ENCODE data around the gene RAF1. TPM values are rescaled to one million over a fixed set of nuclear protein-coding genes. Genes with fewer than 3 reads are reported as not detected.

Gene RAF1
- total and polyA plus RNA-seq, 9 of the 15 experiments (the other 6 are each of a cell fraction or from before 2014, with no cell fraction given): 28.0 to 183 (median 85.6) TPM

DNA sequence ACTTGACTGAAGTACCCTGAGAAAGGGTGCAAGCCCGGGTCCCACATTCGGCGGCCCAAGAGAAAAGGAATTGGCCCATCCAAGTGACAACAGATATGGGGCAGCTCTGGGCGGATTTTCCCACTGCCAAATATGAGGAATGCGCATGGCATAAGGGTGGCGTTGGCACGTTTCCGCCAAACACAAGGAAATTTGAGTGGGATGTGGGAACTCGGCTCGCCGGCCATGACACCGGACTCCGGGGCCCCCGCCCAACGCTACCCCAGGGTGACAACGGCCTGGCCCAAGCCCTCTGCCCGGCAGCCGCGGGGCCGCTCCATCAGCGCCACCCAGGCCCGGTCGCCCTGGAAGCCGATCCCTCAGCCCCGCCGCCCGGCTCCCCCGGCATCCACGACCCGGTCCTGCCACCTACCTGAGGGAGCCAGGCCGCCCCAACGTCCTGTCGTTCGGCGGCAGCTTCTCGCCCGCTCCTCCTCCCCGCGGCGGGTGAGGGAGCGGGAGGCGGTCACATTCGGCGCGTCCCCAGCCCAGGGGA lies 449 bp downstream of the RAF1 start (continued):
- TF ChIP-seq, protein P1, sequence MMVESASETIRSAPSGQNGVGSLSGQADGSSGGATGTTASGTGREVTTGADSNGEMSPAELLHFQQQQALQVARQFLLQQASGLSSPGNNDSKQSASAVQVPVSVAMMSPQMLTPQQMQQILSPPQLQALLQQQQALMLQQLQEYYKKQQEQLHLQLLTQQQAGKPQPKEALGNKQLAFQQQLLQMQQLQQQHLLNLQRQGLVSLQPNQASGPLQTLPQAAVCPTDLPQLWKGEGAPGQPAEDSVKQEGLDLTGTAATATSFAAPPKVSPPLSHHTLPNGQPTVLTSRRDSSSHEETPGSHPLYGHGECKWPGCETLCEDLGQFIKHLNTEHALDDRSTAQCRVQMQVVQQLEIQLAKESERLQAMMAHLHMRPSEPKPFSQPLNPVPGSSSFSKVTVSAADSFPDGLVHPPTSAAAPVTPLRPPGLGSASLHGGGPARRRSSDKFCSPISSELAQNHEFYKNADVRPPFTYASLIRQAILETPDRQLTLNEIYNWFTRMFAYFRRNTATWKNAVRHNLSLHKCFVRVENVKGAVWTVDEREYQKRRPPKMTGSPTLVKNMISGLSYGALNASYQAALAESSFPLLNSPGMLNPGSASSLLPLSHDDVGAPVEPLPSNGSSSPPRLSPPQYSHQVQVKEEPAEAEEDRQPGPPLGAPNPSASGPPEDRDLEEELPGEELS (CRISPR knock-in tag; IDR thresholded peaks at IDR 0.05; ENCODE audit: borderline replicate concordance): peak; percentile 83; the same call in 1 of the 2 replicates
- TF ChIP-seq NCOA4 (IDR thresholded peaks at IDR 0.05; ENCODE audit: partially characterized antibody): no peak
- TF ChIP-seq ZNF134 (CRISPR knock-in tag; conservative IDR thresholded peaks at IDR 0.05): peak; percentile 41; the same call in 1 of the 2 replicates
- no peak for TF ChIP-seq SIRT6 (IDR thresholded peaks at IDR 0.05; ENCODE audit: low read depth, low read length)
- no peak; the same call in 1 of the 2 replicates for TF ChIP-seq CEBPG (CRISPR knock-in tag; IDR thresholded peaks at IDR 0.05)
- TF ChIP-seq CEBPG (tag; conservative IDR thresholded peaks at IDR 0.05 in 1 of 2, IDR thresholded peaks at IDR 0.05 in 1 of 2): no peak
- TF ChIP-seq NCOR1 (IDR thresholded peaks at IDR 0.05): no peak
- TF ChIP-seq ZNF217 (CRISPR knock-in tag; IDR thresholded peaks at IDR 0.05): no peak
- TF ChIP-seq HCFC1 (IDR thresholded peaks at IDR 0.05; ENCODE audit: low read depth, low read length): no peak; the same call in 1 of the 2 replicates
- peak; percentile 71; the same call in 1 of the 2 replicates for TF ChIP-seq HDAC8 (tag; IDR thresholded peaks at IDR 0.05)
- TF ChIP-seq ZNF696 (CRISPR knock-in tag; conservative IDR thresholded peaks at IDR 0.05): no peak
- peak; percentile 10 to 56; a peak in 2 of 4 replicates for TF ChIP-seq NONO (IDR thresholded peaks at IDR 0.05; ENCODE audit: low read depth in 2 of 2, low read length in 1 of 2)
- TF ChIP-seq, protein P2, sequence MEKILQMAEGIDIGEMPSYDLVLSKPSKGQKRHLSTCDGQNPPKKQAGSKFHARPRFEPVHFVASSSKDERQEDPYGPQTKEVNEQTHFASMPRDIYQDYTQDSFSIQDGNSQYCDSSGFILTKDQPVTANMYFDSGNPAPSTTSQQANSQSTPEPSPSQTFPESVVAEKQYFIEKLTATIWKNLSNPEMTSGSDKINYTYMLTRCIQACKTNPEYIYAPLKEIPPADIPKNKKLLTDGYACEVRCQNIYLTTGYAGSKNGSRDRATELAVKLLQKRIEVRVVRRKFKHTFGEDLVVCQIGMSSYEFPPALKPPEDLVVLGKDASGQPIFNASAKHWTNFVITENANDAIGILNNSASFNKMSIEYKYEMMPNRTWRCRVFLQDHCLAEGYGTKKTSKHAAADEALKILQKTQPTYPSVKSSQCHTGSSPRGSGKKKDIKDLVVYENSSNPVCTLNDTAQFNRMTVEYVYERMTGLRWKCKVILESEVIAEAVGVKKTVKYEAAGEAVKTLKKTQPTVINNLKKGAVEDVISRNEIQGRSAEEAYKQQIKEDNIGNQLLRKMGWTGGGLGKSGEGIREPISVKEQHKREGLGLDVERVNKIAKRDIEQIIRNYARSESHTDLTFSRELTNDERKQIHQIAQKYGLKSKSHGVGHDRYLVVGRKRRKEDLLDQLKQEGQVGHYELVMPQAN (IDR thresholded peaks at IDR 0.05; ENCODE audit: borderline replicate concordance): 0 out of 2 replicates have a peak, but pooled peaks have one; percentile 8
- no peak for TF ChIP-seq ZNF75A (CRISPR knock-in tag; IDR thresholded peaks at IDR 0.05)
- peak; percentile 88; the same call in 1 of the 2 replicates for TF ChIP-seq FOXK1 (CRISPR knock-in tag; IDR thresholded peaks at IDR 0.05; ENCODE audit: borderline replicate concordance)
- 0 out of 2 replicates have a peak, but pooled peaks have one; percentile 66 for TF ChIP-seq ZNF282 (CRISPR knock-in tag; IDR thresholded peaks at IDR 0.05)
- 0 out of 2 replicates have a peak, but pooled peaks have one; percentile 20 for TF ChIP-seq ZNF76 (CRISPR knock-in tag; IDR thresholded peaks at IDR 0.05; ENCODE audit: borderline replicate concordance)
- no peak for TF ChIP-seq CREBBP (IDR thresholded peaks at IDR 0.05; ENCODE audit: low read depth, low read length)
- TF ChIP-seq ZNF695 (CRISPR knock-in tag; IDR thresholded peaks at IDR 0.05): no peak
- no peak for TF ChIP-seq C11orf30 (IDR thresholded peaks at IDR 0.05; ENCODE audit: low read depth)
- TF ChIP-seq, protein P3, sequence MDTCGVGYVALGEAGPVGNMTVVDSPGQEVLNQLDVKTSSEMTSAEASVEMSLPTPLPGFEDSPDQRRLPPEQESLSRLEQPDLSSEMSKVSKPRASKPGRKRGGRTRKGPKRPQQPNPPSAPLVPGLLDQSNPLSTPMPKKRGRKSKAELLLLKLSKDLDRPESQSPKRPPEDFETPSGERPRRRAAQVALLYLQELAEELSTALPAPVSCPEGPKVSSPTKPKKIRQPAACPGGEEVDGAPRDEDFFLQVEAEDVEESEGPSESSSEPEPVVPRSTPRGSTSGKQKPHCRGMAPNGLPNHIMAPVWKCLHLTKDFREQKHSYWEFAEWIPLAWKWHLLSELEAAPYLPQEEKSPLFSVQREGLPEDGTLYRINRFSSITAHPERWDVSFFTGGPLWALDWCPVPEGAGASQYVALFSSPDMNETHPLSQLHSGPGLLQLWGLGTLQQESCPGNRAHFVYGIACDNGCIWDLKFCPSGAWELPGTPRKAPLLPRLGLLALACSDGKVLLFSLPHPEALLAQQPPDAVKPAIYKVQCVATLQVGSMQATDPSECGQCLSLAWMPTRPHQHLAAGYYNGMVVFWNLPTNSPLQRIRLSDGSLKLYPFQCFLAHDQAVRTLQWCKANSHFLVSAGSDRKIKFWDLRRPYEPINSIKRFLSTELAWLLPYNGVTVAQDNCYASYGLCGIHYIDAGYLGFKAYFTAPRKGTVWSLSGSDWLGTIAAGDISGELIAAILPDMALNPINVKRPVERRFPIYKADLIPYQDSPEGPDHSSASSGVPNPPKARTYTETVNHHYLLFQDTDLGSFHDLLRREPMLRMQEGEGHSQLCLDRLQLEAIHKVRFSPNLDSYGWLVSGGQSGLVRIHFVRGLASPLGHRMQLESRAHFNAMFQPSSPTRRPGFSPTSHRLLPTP (IDR thresholded peaks at IDR 0.05; ENCODE audit: borderline replicate concordance, extremely low read depth, insufficient read length): no peak
- TF ChIP-seq BRD9 (IDR thresholded peaks at IDR 0.05; ENCODE audit: low read depth, partially characterized antibody): no peak

Data from K562 (cell line).